GM23338 (cell line): ENCODE results near the gene KHSRP. TPM values are rescaled to one million over a fixed set of nuclear protein-coding genes. Genes with fewer than 3 reads are reported as not detected.

Experiments used
- ATAC-seq: fragments of 200-7000 bp; cut with Tn5 transposase; 3 replicates; pipeline ENCODE4 v1.9.1; 2020
- DNase-seq: peaks from one replicate; pipeline ENCODE4 v3.0.0-alpha.2; 2015; ENCODE audit warnings: low spot score
- H2AFZ ChIP-seq: fragments of 200-600 bp; sonication (generic); 2 replicates; pipeline ENCODE4 v1.8.0; 2016; ENCODE audit warnings: antibody characterized with exemption, mild to moderate bottlenecking, moderate library complexity
- H3F3A ChIP-seq: fragments of 200-600 bp; sonication (generic); replicated peaks from 2 replicates; pipeline ENCODE4 v1.8.0; 2017; ENCODE audit warnings: antibody characterized with exemption, mixed run types, low read depth
- H3K27ac ChIP-seq: fragments of 200-600 bp; sonication (generic); 2 replicates; pipeline ENCODE4 v1.6.1; 2016; ENCODE audit warnings: low read depth
- H3K27me3 ChIP-seq: fragments of 200-600 bp; sonication (generic); 2 replicates; pipeline ENCODE4 v1.8.0; 2016; ENCODE audit warnings: mild to moderate bottlenecking, mixed run types, moderate library complexity; ENCODE audit not compliant: insufficient read depth
- H3K36me3 ChIP-seq: fragments of 200-600 bp; sonication (generic); 2 replicates; pipeline ENCODE4 v1.8.0; 2016; ENCODE audit warnings: mild to moderate bottlenecking; ENCODE audit not compliant: insufficient read depth
- H3K4me1 ChIP-seq: fragments of 200-600 bp; sonication (generic); 2 replicates; pipeline ENCODE4 v1.8.0; 2016; ENCODE audit warnings: mild to moderate bottlenecking, moderate library complexity; ENCODE audit not compliant: insufficient read depth
- H3K4me2 ChIP-seq: fragments of 200-600 bp; sonication (generic); 2 replicates; pipeline ENCODE4 v1.7.1; 2017; ENCODE audit warnings: mixed run types
- H3K4me3 ChIP-seq: fragments of 200-600 bp; sonication (generic); 2 replicates; pipeline ENCODE4 v1.6.1; 2016; ENCODE audit warnings: mixed run types
- H3K79me2 ChIP-seq: fragments of 200-600 bp; sonication (generic); replicated peaks from 2 replicates; pipeline ENCODE4 v1.8.0; 2017; ENCODE audit warnings: mild to moderate bottlenecking; ENCODE audit not compliant: insufficient read depth
- H3K9me2 ChIP-seq: fragments of 200-600 bp; sonication (generic); 2 replicates; pipeline ENCODE4 v1.8.0; 2017; ENCODE audit not compliant: insufficient read depth
- H4K20me1 ChIP-seq: fragments of 200-600 bp; sonication (generic); replicated peaks from 2 replicates; pipeline ENCODE4 v1.8.0; 2017; ENCODE audit warnings: mild to moderate bottlenecking; ENCODE audit not compliant: insufficient read depth
- H3K27ac Mint-ChIP-seq: 2 replicates; pipeline ENCODE4 v1.8.0; 2020; ENCODE audit warnings: inconsistent platforms, mild to moderate bottlenecking, moderate library complexity, mixed read lengths
- H3K27me3 Mint-ChIP-seq: 3 replicates; pipeline ENCODE4 v1.8.0; 2022; ENCODE audit warnings: low read depth, mild to moderate bottlenecking, moderate library complexity, mixed read lengths, inconsistent platforms; ENCODE audit not compliant: insufficient read depth, poor library complexity
- H3K36me3 Mint-ChIP-seq: 3 replicates; pipeline ENCODE4 v1.8.0; 2021; ENCODE audit warnings: low read depth, mild to moderate bottlenecking, inconsistent platforms, moderate library complexity, mixed read lengths
- H3K4me1 Mint-ChIP-seq: 3 replicates; pipeline ENCODE4 v1.8.0; 2020; ENCODE audit warnings: mild to moderate bottlenecking, inconsistent platforms, mixed read lengths
- H3K4me3 Mint-ChIP-seq: 3 replicates; pipeline ENCODE4 v1.8.0; 2021; ENCODE audit warnings: moderate library complexity, mild to moderate bottlenecking, inconsistent platforms, mixed read lengths
- H3K9me3 Mint-ChIP-seq: 3 replicates; pipeline ENCODE4 v1.8.0; 2020; ENCODE audit warnings: moderate library complexity, mild to moderate bottlenecking, inconsistent platforms, mixed read lengths
- CREB1 ChIP-seq: fragments of 250-450 bp; sonication (Bioruptor Pico); IDR thresholded peaks from 2 replicates; pipeline ENCODE4 v1.5.0; 2020; ENCODE audit warnings: low read depth, mild to moderate bottlenecking, moderate library complexity
- CTCF ChIP-seq, 2 experiments: fragments of 200-600 bp in 1 of 2; sonication (generic) in 1 of 2; conservative IDR thresholded peaks; 2 replicates each; pipeline versions ENCODE4 v1.5.1 to v1.6.1; 2016 to 2017; ENCODE audit warnings: antibody characterized with exemption in 2 of 2, low read depth in 2 of 2, mild to moderate bottlenecking in 2 of 2, moderate library complexity in 1 of 2
- ETS1 ChIP-seq: IDR thresholded peaks from 2 replicates; pipeline ENCODE4 v1.6.1; 2016; ENCODE audit warnings: antibody characterized with exemption
- EZH2 ChIP-seq: fragments of 200-600 bp; sonication (generic); IDR thresholded peaks from one replicate; pipeline ENCODE4 v1.8.0; 2017; ENCODE audit warnings: antibody characterized with exemption, mild to moderate bottlenecking, low read depth; ENCODE audit not compliant: unreplicated experiment
- EZH2phosphoT487 ChIP-seq: fragments of 200-600 bp; sonication (generic); IDR thresholded peaks from one replicate; pipeline ENCODE4 v1.8.1; 2018; ENCODE audit warnings: antibody characterized with exemption; ENCODE audit not compliant: unreplicated experiment
- JUNB ChIP-seq: IDR thresholded peaks from one replicate; pipeline ENCODE4 v1.6.1; 2016; ENCODE audit warnings: antibody characterized with exemption; ENCODE audit not compliant: unreplicated experiment
- NANOG ChIP-seq: IDR thresholded peaks from 2 replicates; pipeline ENCODE4 v1.6.1; 2016; ENCODE audit warnings: antibody characterized with exemption, borderline replicate concordance
- POLR2AphosphoS5 ChIP-seq: IDR thresholded peaks from 2 replicates; pipeline ENCODE4 v1.6.1; 2016; ENCODE audit warnings: antibody characterized with exemption, low read depth
- REST ChIP-seq: IDR thresholded peaks from one replicate; pipeline ENCODE4 v1.6.1; 2018; ENCODE audit warnings: antibody characterized with exemption; ENCODE audit not compliant: unreplicated experiment
- STAT1 ChIP-seq: IDR thresholded peaks from one replicate; pipeline ENCODE4 v1.6.1; 2016; ENCODE audit warnings: antibody characterized with exemption; ENCODE audit not compliant: unreplicated experiment
- ZNF114 ChIP-seq: fragments of 250-450 bp; sonication (Bioruptor Pico); IDR thresholded peaks from 2 replicates; pipeline ENCODE4 v1.5.0; 2020; ENCODE audit warnings: mild to moderate bottlenecking, moderate library complexity
- ZNF331 ChIP-seq: fragments of 250-450 bp; sonication (Bioruptor Pico); IDR thresholded peaks from 2 replicates; pipeline ENCODE4 v1.5.0; 2020; ENCODE audit warnings: low read depth, mild to moderate bottlenecking, moderate library complexity
- polyA plus RNA-seq: library from polyadenylated mRNA; unstranded; fragments of >200 nt; fragmentation: Nextera tagmentation; extraction: Ambion mirVana; gene quantifications from 2 replicates; pipeline ENCODE4 v1.2.1, GENCODE V29; 2016
- total RNA-seq: library from RNA; depleted of rRNA; stranded (reverse); fragments of >200 nt; shearing (Covaris generic); gene quantifications from 2 replicates; pipeline ENCODE4 v1.2.3, GENCODE V29; 2014

Gene KHSRP
- total and polyA plus RNA-seq, 2 experiments from 2014 or later: 129 to 359 TPM

GRCh38 chr19:6448045-6448444, 23.4 kb upstream of the KHSRP start:
- no peaks in the 10 kb centered on the region for H3K79me2 ChIP-seq
- no peak for ATAC-seq
- Mint-ChIP-seq H3K9me3 (peaks cover 2% of the 10 kb centered on the region; the same call in 1 of the 3 replicates), H3K36me3 (peaks cover 20% of the 10 kb centered on the region), H3K4me3 (no peak overlapping the region), H3K4me1 (no peaks in the 10 kb centered on the region), H3K27ac (no peak overlapping the region), H3K27me3 (peaks cover 4% of the 10 kb centered on the region)
- no peak overlapping the region for H3K4me2 ChIP-seq
- H3K27ac ChIP-seq: no peak overlapping the region
- TF ChIP-seq STAT1 (no peak), REST (no peak), NANOG (no peak), JUNB (no peak), POLR2AphosphoS5 (no peak), CREB1 (CRISPR knock-in tag) (no peak)
- H3F3A ChIP-seq: no peaks in the 10 kb centered on the region
- no peak for DNase-seq
- no peaks in the 10 kb centered on the region for H3K27me3 ChIP-seq
- H3K9me2 ChIP-seq: no peaks in the 10 kb centered on the region
- H2AFZ ChIP-seq: no peak overlapping the region
- H3K4me1 ChIP-seq: no peaks in the 10 kb centered on the region
- H3K36me3 ChIP-seq: no peaks in the 10 kb centered on the region
- H3K4me3 ChIP-seq: no peak overlapping the region
- no peaks in the 10 kb centered on the region; the same call in 1 of the 2 replicates for H4K20me1 ChIP-seq

GRCh38 chr19:6446452-6446851, 21.8 kb upstream of the KHSRP start:
- no peak overlapping the region for H3K27ac Mint-ChIP-seq
- H3K4me2 ChIP-seq: no peak overlapping the region
- no peaks in the 10 kb centered on the region; the same call in 1 of the 2 replicates for H4K20me1 ChIP-seq
- peaks cover 15% of the 10 kb centered on the region for H3K36me3 Mint-ChIP-seq
- no peaks in the 10 kb centered on the region for H3F3A ChIP-seq
- H3K4me3 Mint-ChIP-seq: no peak overlapping the region
- H3K9me2 ChIP-seq: no peaks in the 10 kb centered on the region
- no peaks in the 10 kb centered on the region for H3K27me3 ChIP-seq
- peaks cover 4% of the 10 kb centered on the region for H3K27me3 Mint-ChIP-seq
- H3K4me3 ChIP-seq: no peak overlapping the region
- H3K4me1 Mint-ChIP-seq: no peaks in the 10 kb centered on the region
- H3K36me3 ChIP-seq: no peaks in the 10 kb centered on the region
- no peaks in the 10 kb centered on the region for H3K4me1 ChIP-seq
- H2AFZ ChIP-seq: no peak overlapping the region
- no peaks in the 10 kb centered on the region for H3K79me2 ChIP-seq
- H3K9me3 Mint-ChIP-seq: peaks cover 2% of the 10 kb centered on the region; the same call in 1 of the 3 replicates
- H3K27ac ChIP-seq: no peak overlapping the region
- DNase-seq (no peak), ATAC-seq (no peak)
- TF ChIP-seq NANOG (no peak), JUNB (no peak), ZNF114 (CRISPR knock-in tag) (no peak), ZNF331 (CRISPR knock-in tag) (no peak), CREB1 (CRISPR knock-in tag) (no peak), EZH2phosphoT487 (no peak), EZH2 (no peak), REST (no peak), CTCF (conservative IDR thresholded peaks at IDR 0.05; ENCODE audit: low read depth in 2 of 2) (no peak), ETS1 (no peak)
